Activated naive CD8-positive, alpha-beta T cell treated with anti-CD3 and anti-CD28 coated beads, Interleukin-2, amount 50 U/mL, for 16 hours (primary cell): ENCODE measurements around the gene TENT4B.

Experiments used
- DNase-seq: peaks from one replicate; pipeline ENCODE4 v3.0.0-alpha.2; 2020; ENCODE audit warnings: low read depth, low spot score

The TENT4B gene

GRCh38 chr16:50270510-50271147 is 117.5 kb downstream of the TENT4B start:
- no peak for DNase-seq

- no peak for DNase-seq
These were observed 118.3 kb downstream of the TENT4B start for GRCh38 chr16:50271148-50272041.

- no peak for DNase-seq
These were observed 119.0 kb downstream of the TENT4B start for GRCh38 chr16:50272111-50272571.

DNA sequence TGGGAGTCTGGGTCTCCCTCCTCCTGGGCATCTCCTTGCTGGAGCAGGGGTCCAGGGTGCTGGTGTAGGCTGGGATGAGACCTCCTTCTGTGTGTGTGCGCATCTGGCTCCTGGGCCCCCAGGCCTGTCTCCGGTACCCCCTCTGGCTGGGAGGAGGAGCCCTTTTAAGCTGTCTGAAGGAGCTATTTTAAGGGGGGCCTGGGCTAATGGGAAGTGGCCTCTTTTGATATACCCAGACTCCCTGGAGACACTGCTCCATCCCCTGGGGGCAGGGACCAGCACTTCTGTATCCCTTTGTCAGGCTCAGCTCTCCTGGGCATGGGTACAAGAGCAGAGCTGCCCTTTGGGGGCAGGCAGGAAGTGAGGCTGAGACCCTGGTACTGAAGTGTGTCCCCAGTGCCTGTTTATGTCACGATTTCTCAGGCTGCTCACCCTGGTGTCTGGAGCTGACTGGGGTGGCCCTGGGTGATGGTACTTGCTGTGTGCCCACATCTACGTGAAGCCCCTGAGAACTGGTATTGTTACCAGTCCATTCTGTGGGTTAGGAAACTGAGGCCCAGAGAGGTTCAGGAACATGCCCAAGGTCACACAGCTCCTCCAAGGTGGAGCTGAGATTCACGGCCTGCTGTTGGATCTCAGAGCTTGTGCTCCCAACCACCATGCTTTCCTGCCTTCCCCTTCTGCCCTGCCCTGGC is 119.7 kb downstream of the TENT4B start:
- DNase-seq, result no peak

- DNase-seq, result no peak
These were observed 120.2 kb downstream of the TENT4B start for GRCh38 chr16:50273382-50273690.

DNA sequence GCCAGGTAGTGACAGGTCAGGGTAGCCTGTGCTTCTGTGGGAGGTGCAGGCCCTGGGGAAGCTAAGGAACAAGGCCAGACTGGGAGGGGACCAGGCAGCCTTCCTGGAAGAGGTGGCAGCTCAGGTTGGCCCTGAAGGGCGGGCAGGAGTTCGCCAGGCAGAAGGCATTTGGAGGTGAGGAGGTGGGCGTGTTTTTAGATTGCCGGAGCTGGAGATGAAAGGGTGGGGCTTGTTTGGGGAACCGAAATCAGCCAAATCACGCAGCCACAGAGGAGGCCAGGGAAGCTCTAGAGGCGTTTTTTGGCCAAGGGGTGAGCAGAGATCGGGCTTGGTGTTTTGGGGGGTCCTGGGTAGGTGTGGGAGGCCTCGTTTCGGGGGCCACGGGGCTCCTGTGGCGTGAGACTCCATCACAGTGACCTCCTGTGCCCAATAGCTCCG is 120.8 kb downstream of the TENT4B start:
- DNase-seq, result no peak

- no peak for DNase-seq
These were observed 121.4 kb downstream of the TENT4B start for GRCh38 chr16:50274326-50275097.

DNA sequence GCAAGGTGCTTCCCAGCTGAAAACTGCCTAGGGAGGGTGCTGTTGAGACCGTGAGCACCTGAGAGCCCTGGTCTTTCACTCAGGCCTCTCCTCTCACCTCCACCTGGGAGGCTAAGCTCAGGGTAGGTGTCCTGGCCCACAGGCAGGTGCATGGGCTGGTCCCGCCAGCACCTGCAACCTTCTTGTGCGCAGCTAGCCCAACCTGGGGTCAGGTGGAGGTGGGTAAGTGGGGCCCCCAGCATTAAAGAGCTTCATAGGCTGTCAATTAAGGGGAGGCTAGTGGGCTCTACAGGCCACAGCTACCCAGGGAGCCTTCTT is 122.0 kb downstream of the TENT4B start:
- DNase-seq, result no peak

GRCh38 chr16:50275428-50276325 is 122.6 kb downstream of the TENT4B start:
- DNase-seq, result no peak

GRCh38 chr16:50276326-50276640 is 123.2 kb downstream of the TENT4B start:
- no peak for DNase-seq

DNA sequence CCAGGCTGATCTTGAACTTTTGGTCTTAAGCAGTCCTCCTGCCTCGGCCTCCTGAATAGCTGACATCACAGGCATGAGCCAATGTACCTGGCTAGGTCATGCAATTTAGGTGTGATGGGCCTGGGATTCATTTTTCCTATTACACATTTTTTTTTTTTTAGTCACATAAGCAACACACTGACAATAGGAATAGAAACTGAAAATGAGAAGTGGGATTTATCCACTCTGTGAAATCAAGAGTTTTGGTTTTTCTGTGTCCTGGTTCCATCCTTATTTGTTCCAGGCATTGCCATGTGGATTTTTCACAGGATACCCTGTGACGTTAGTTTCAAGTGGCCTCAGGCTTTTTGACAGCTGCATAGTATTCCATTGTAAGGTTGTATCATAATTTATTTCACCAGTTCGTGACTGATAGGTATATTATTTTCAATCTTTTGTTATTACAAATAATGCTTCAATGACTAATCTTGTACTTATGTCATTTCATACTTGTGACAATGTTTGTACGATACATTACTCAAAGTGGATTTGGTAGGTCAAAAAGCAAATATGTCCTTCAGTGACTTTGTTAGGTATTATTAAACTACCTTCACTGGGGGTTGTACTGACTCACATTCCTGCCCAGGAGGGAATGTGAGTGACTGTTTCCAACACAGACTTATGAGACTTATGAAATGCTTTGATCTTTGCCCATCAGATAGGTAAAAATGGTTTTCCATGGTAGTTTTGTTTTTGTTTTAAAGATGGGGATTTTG is 123.9 kb downstream of the TENT4B start:
- DNase-seq, result no peak

DNA sequence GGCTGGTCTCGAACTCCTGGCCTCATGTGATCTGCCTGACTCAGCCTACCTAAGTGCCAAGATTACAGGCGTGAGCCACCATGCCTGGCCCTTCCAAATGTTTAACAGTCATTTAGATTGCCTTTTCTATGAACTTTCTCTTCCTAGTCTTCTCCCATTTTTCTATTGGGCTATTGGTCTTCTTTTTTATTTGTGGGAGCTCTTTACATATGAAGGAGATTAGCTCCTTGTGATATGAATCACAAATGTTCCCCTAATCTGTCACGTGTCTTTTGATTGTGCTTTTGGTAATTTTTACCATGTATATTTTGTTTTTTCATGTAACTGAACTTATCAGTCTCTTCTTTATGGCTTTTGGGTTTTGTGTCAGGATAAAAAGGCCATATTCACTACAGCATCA is 125.1 kb downstream of the TENT4B start:
- no peak for DNase-seq

DNA sequence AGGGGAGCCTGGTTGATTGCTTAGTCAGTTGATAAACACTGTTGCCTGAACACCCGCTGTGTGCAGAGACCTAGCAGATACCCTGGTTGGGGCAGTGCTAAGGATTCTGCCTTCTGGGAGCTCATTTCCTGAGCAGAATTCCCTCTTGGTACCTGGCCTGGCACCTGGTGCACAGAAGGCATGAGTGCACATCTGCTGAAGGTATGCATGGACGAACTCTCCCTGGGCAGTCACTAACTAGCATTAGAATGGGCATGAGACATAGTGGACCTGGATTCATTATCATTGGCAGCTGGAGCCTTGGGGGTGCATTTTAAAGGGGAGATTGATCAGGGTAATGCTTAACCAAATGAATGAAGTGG is 126.4 kb downstream of the TENT4B start:
- DNase-seq, result no peak

DNA sequence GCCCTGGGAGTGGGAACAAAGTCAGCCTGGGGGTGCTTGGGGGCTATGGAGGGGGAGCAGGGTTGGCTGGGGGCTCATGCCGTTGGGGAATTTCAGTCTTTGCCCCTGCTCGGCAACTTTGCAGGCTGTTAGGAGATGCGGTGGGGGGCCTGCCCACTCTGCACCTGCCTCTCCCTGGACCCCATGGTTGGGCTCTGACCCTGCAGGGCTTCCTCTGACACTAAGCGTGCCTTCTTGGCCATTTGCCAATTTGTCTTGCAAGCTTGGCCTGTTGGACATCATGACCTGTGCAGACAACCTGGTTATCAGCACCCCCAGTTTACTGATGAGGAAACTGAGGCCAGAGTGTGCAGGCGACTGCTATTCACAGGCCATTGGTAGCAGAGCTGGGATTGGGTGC is 127.8 kb downstream of the TENT4B start:
- DNase-seq, result no peak
